ENCODE measurements around the gene IL17C. TPM values are rescaled to one million over a fixed set of nuclear protein-coding genes. Genes with fewer than 3 reads are reported as not detected.

IL17C gene
- total RNA-seq, 2 donors from 2014 or later: not detected

Other genes with a start within 250 kb of the IL17C start
- 10 to 100 TPM in 1 of 2 donors, 1 to 10 TPM in 1; 7.0 to 11.5 TPM for gene ZFPM1, start 185.3 kb upstream of the IL17C start, total RNA-seq
- gene ZC3H18, start 68.2 kb upstream of the IL17C start, total RNA-seq: 10 to 100 TPM; 23.1 to 25.3 TPM
- gene CYBA, start 12.5 kb downstream of the IL17C start, total RNA-seq: 100 to 1,000 TPM in 1 of 2 donors, 10 to 100 TPM in 1; 58.9 to 131 TPM
- 10 to 100 TPM; 31.3 to 32.9 TPM for gene MVD, start 24.5 kb downstream of the IL17C start, total RNA-seq
- gene SNAI3, start 47.9 kb downstream of the IL17C start, total RNA-seq: 1 to 10 TPM in 1 of 2 donors, under 1 TPM in 1; 0.55 to 2.7 TPM
- 10 to 100 TPM; 18.3 to 20.1 TPM for gene RNF166, start 67.8 kb downstream of the IL17C start, total RNA-seq
- 10 to 100 TPM; 12.8 to 18.4 TPM for gene CTU2, start 67.9 kb downstream of the IL17C start, total RNA-seq
- 10 to 100 TPM; 50.6 to 63.6 TPM for gene PIEZO1, start 146.6 kb downstream of the IL17C start, total RNA-seq
- gene CDT1, start 165.2 kb downstream of the IL17C start, total RNA-seq: 1 to 10 TPM; 1.0 to 2.3 TPM
- 10 to 100 TPM; 63.8 to 64.2 TPM for gene APRT, start 173.4 kb downstream of the IL17C start, total RNA-seq
- gene GALNS, start 218.4 kb downstream of the IL17C start, total RNA-seq: 10 to 100 TPM; 17.1 to 19.0 TPM
- 10 to 100 TPM; 46.0 to 54.3 TPM for gene TRAPPC2L, start 218.6 kb downstream of the IL17C start, total RNA-seq
- not detected for gene PABPN1L, start 228.1 kb downstream of the IL17C start, total RNA-seq